Duodenal mucosa (tissue), 2 donors: Measurements from ENCODE around the gene PKMYT1.

Source experiments
- H3K27ac ChIP-seq: one replicate; pipeline ENCODE4 v1.7.0; 2013; ENCODE audit warnings: low read depth, low read length
- H3K27me3 ChIP-seq, 2 donors: one replicate each; pipeline ENCODE4 v1.7.0; 2013; ENCODE audit warnings: low read length in 2 of 2, control low read depth in 1 of 2; ENCODE audit not compliant: insufficient read depth in 2 of 2, control insufficient read depth in 1 of 2
- H3K36me3 ChIP-seq, 2 donors: one replicate each; pipeline ENCODE4 v1.7.0; 2013; ENCODE audit warnings: low read length in 2 of 2, control low read depth in 1 of 2; ENCODE audit not compliant: insufficient read depth in 2 of 2, control insufficient read depth in 1 of 2
- H3K4me1 ChIP-seq, 2 donors: one replicate each; pipeline ENCODE4 v1.7.0; 2013; ENCODE audit warnings: low read length in 2 of 2, control low read depth in 1 of 2; ENCODE audit not compliant: insufficient read depth in 2 of 2, control insufficient read depth in 1 of 2
- H3K4me3 ChIP-seq, 2 donors: one replicate each; pipeline ENCODE4 v1.7.0; 2013; ENCODE audit warnings: low read length in 2 of 2, low read depth in 1 of 2
- H3K9ac ChIP-seq, 2 donors: one replicate each; pipeline ENCODE4 v1.7.0; 2013; ENCODE audit warnings: low read length in 2 of 2, low read depth in 1 of 2
- H3K9me3 ChIP-seq, 2 donors: one replicate each; pipeline ENCODE4 v1.7.0; 2013; ENCODE audit warnings: low read length in 2 of 2, control low read depth in 1 of 2; ENCODE audit not compliant: control insufficient read depth in 1 of 2

PKMYT1 gene

GRCh38 chr16:2980227-2981176 lies at the start of gene PKMYT1:
TSS of gene PKMYT1 (minus strand) at chr16:2980446. CDS start at chr16:2979657, 789 bp downstream.
- Histone ChIP-seq H3K27me3 (no peaks in the 10 kb centered on the region), H3K27ac (peak within 1 kb of the TSS; percentile 78), H3K36me3 (peaks cover 0 to 2% of the 10 kb centered on the region in 2 donors), H3K9ac (peak within 1 kb of the TSS; percentile 93 to 97), H3K9me3 (no peaks in the 10 kb centered on the region), H3K4me1 (peaks cover 4 to 12% of the 10 kb centered on the region in 2 donors), H3K4me3 (peak within 1 kb of the TSS; percentile 83 to 93)

GRCh38 chr16:3029491-3030221 lies 49.4 kb upstream of the PKMYT1 start:
- H3K4me3 ChIP-seq = no peak overlapping the region

GRCh38 chr16:3028716-3029319 lies 48.6 kb upstream of the PKMYT1 start:
- H3K9me3 ChIP-seq = no peaks in the 10 kb centered on the region
- peaks cover 17 to 25% of the 10 kb centered on the region in 2 donors for H3K27me3 ChIP-seq
- peaks cover 13 to 20% of the 10 kb centered on the region in 2 donors for H3K36me3 ChIP-seq
- H3K4me1 ChIP-seq = peaks cover 21 to 26% of the 10 kb centered on the region in 2 donors
- H3K27ac ChIP-seq = no peak overlapping the region
- H3K9ac ChIP-seq = no peak overlapping the region
- no peak overlapping the region for H3K4me3 ChIP-seq

More at GRCh38 chr16:3029491-3030221, 49.4 kb upstream of the PKMYT1 start:
- H3K9me3 ChIP-seq = no peaks in the 10 kb centered on the region
- no peak overlapping the region for H3K27ac ChIP-seq
- H3K36me3 ChIP-seq = peaks cover 13 to 20% of the 10 kb centered on the region in 2 donors
- no peak overlapping the region for H3K9ac ChIP-seq
- H3K4me1 ChIP-seq = peaks cover 21 to 26% of the 10 kb centered on the region in 2 donors
- H3K27me3 ChIP-seq = peaks cover 20 to 25% of the 10 kb centered on the region in 2 donors

GRCh38 chr16:3027983-3028715 lies 47.9 kb upstream of the PKMYT1 start:
- no peak overlapping the region for H3K4me3 ChIP-seq
- peaks cover 17 to 25% of the 10 kb centered on the region in 2 donors for H3K27me3 ChIP-seq
- H3K4me1 ChIP-seq = peaks cover 25 to 32% of the 10 kb centered on the region in 2 donors
- no peak overlapping the region for H3K9ac ChIP-seq
- H3K9me3 ChIP-seq = no peaks in the 10 kb centered on the region
- no peak overlapping the region for H3K27ac ChIP-seq
- peaks cover 13 to 20% of the 10 kb centered on the region in 2 donors for H3K36me3 ChIP-seq

GRCh38 chr16:3027489-3027795 lies 47.2 kb upstream of the PKMYT1 start:
- H3K4me3 ChIP-seq = no peak overlapping the region
- H3K27ac ChIP-seq = no peak overlapping the region
- H3K36me3 ChIP-seq = peaks cover 13 to 20% of the 10 kb centered on the region in 2 donors
- no peaks in the 10 kb centered on the region for H3K9me3 ChIP-seq
- peaks cover 28 to 36% of the 10 kb centered on the region in 2 donors for H3K4me1 ChIP-seq
- peaks cover 17 to 21% of the 10 kb centered on the region in 2 donors for H3K27me3 ChIP-seq
- no peak overlapping the region for H3K9ac ChIP-seq

- peaks cover 17 to 19% of the 10 kb centered on the region in 2 donors for H3K27me3 ChIP-seq
- peaks cover 28 to 37% of the 10 kb centered on the region in 2 donors for H3K4me1 ChIP-seq
- no peak overlapping the region for H3K4me3 ChIP-seq
- no peaks in the 10 kb centered on the region for H3K9me3 ChIP-seq
- H3K36me3 ChIP-seq = peaks cover 13 to 20% of the 10 kb centered on the region in 2 donors
- no peak overlapping the region for H3K9ac ChIP-seq
- no peak overlapping the region for H3K27ac ChIP-seq
These were observed 46.6 kb upstream of the PKMYT1 start for GRCh38 chr16:3026609-3027488.

- H3K4me1 ChIP-seq = peaks cover 33 to 39% of the 10 kb centered on the region in 2 donors
- H3K9ac ChIP-seq = no peak overlapping the region
- no peaks in the 10 kb centered on the region for H3K9me3 ChIP-seq
- peaks cover 13 to 20% of the 10 kb centered on the region in 2 donors for H3K36me3 ChIP-seq
- no peak overlapping the region for H3K27ac ChIP-seq
- no peak overlapping the region for H3K4me3 ChIP-seq
- H3K27me3 ChIP-seq = peaks cover 17 to 19% of the 10 kb centered on the region in 2 donors
These were observed 45.7 kb upstream of the PKMYT1 start for GRCh38 chr16:3026003-3026378.

- Histone ChIP-seq H3K4me3 (no peak overlapping the region), H3K27ac (no peak overlapping the region), H3K9ac (no peak overlapping the region), H3K4me1 (peaks cover 33 to 39% of the 10 kb centered on the region in 2 donors), H3K36me3 (peaks cover 13 to 20% of the 10 kb centered on the region in 2 donors), H3K9me3 (no peaks in the 10 kb centered on the region), H3K27me3 (peaks cover 11 to 15% of the 10 kb centered on the region in 2 donors)
These were observed 45.1 kb upstream of the PKMYT1 start for GRCh38 chr16:3025032-3026002.
